Endothelial cell of umbilical vein (primary cell): ENCODE measurements around the gene POR. TPM values are rescaled to one million over a fixed set of nuclear protein-coding genes. Genes with fewer than 3 reads are reported as not detected.

ENCODE experiments used
- BruUV-seq: library from RNA; stranded (reverse); fragments of 400-500 nt; replicated peaks from 2 replicates; lab custom pipeline; 2021; lab: Mats Ljungman, UMichigan
- CTCF ChIA-PET: fragments of 300-600, 350-600 bp; sonication (Branson Sonifier 250); formaldehyde crosslinking; loops from one replicate; lab custom pipeline; 2021; ENCODE audit warnings: antibody characterized with exemption, inconsistent platforms; lab: Charles Lee
- POLR2A ChIA-PET: fragments of 300-600, 350-600 bp; sonication (Branson Sonifier 250); formaldehyde crosslinking; loops from one replicate; lab custom pipeline; 2021; ENCODE audit warnings: antibody characterized with exemption, inconsistent platforms; lab: Charles Lee
- DNase-seq: peaks from one replicate; pipeline ENCODE4 v3.0.0-alpha.2; 2011; ENCODE audit warnings: low read depth, low spot score
- FAIRE-seq: peaks from 2 replicates; lab custom pipeline; 2011; peaks lifted over from hg19 to GRCh38; lab: Jason Lieb, UNC
- H2AFZ ChIP-seq: 2 replicates; pipeline ENCODE4 v1.6.0; 2012; ENCODE audit warnings: low read depth, low read length, control low read depth, inconsistent platforms
- H3K27ac ChIP-seq: 2 replicates; pipeline ENCODE4 v1.5.1; 2011; ENCODE audit warnings: low read depth, mild to moderate bottlenecking, control low read depth, low read length, moderate library complexity; ENCODE audit not compliant: insufficient read depth
- H3K27me3 ChIP-seq, 2 experiments: 2 replicates each; pipeline versions ENCODE4 v1.6.0 to v1.6.1; 2011; ENCODE audit warnings: low read length in 2 of 2, mixed read lengths in 1 of 2; ENCODE audit not compliant: control insufficient read depth in 2 of 2, insufficient read depth in 2 of 2
- H3K36me3 ChIP-seq, 2 experiments: 2 replicates in 1 of 2; 3 replicates in 1 of 2; pipeline ENCODE4 v1.5.1; 2011; ENCODE audit warnings: low read length in 2 of 2, mild to moderate bottlenecking in 1 of 2, moderate library complexity in 1 of 2; ENCODE audit not compliant: control insufficient read depth in 2 of 2, insufficient read depth in 2 of 2; ENCODE audit errors: extremely low read depth in 1 of 2
- H3K4me1 ChIP-seq: 3 replicates; pipeline ENCODE4 v1.5.1; 2011; ENCODE audit warnings: mild to moderate bottlenecking, low read length; ENCODE audit not compliant: control insufficient read depth, insufficient read depth; ENCODE audit errors: extremely low read depth
- H3K4me2 ChIP-seq: 2 replicates; pipeline ENCODE4 v1.6.1; 2011; ENCODE audit warnings: low read length, control low read depth, mixed read lengths; ENCODE audit not compliant: insufficient read depth
- H3K4me3 ChIP-seq, 3 experiments: fragments of 200-600 bp in 1 of 3; sonication (generic), shearing (Covaris generic) in 1 of 3; replicated peaks in 1 of 3; 2 replicates each; pipeline ENCODE4 v1.5.1; 2011 to 2016; ENCODE audit warnings: control low read depth in 3 of 3, low read length in 3 of 3, mild to moderate bottlenecking in 2 of 3, inconsistent platforms in 1 of 3, low read depth in 1 of 3, moderate library complexity in 1 of 3; ENCODE audit not compliant: insufficient read depth in 1 of 3
- H3K79me2 ChIP-seq: 2 replicates; pipeline ENCODE4 v1.6.0; 2012; ENCODE audit warnings: low read length, inconsistent platforms; ENCODE audit not compliant: control insufficient read depth, insufficient read depth
- H3K9ac ChIP-seq: replicated peaks from 2 replicates; pipeline ENCODE3; 2011; ENCODE audit warnings: low read length, control low read depth; ENCODE audit not compliant: insufficient read depth; ENCODE audit errors: extremely low read depth
- H3K9me1 ChIP-seq: replicated peaks from 3 replicates; pipeline ENCODE4 v1.6.0; 2011; ENCODE audit warnings: mild to moderate bottlenecking, low read length; ENCODE audit not compliant: control insufficient read depth, insufficient read depth; ENCODE audit errors: extremely low read depth
- H3K9me3 ChIP-seq: replicated peaks from 2 replicates; pipeline ENCODE4 v1.5.1; 2012; ENCODE audit warnings: low read length, inconsistent platforms; ENCODE audit not compliant: control insufficient read depth, insufficient read depth
- H4K20me1 ChIP-seq: replicated peaks from 2 replicates; pipeline ENCODE3; 2011; ENCODE audit warnings: mild to moderate bottlenecking, low read length; ENCODE audit not compliant: control insufficient read depth, insufficient read depth; ENCODE audit errors: extremely low read depth
- CTCF ChIP-seq, 2 donors: IDR thresholded peaks; 1 replicate in 1 of 2; 2 replicates in 1 of 2; pipeline ENCODE4 v1.5.1; 2011; ENCODE audit warnings: low read length in 2 of 2, mild to moderate bottlenecking in 2 of 2, moderate library complexity in 2 of 2, control low read depth in 1 of 2, inconsistent platforms in 1 of 2, low read depth in 1 of 2; ENCODE audit not compliant: insufficient read depth in 1 of 2; ENCODE audit errors: extremely low read depth in 1 of 2
- EZH2 ChIP-seq: IDR thresholded peaks from 2 replicates; pipeline ENCODE4 v1.6.1; 2012; ENCODE audit warnings: borderline replicate concordance, low read depth, mild to moderate bottlenecking, moderate library complexity, low read length, inconsistent platforms; ENCODE audit not compliant: severe bottlenecking
- FOS ChIP-seq: IDR thresholded peaks from 2 replicates; pipeline ENCODE4 v1.6.1; 2011; ENCODE audit warnings: mild to moderate bottlenecking, low read length, moderate library complexity, borderline replicate concordance; ENCODE audit not compliant: insufficient read depth
- GATA2 ChIP-seq: IDR thresholded peaks from 2 replicates; pipeline ENCODE4 v1.7.0; 2011; ENCODE audit warnings: low read depth, mild to moderate bottlenecking, moderate library complexity, mixed read lengths, low read length; ENCODE audit not compliant: insufficient read length, insufficient read depth
- JUN ChIP-seq: IDR thresholded peaks from 2 replicates; pipeline ENCODE4 v1.6.1; 2011; ENCODE audit warnings: borderline replicate concordance, low read depth; ENCODE audit not compliant: insufficient read length, insufficient read depth
- POLR2A ChIP-seq: IDR thresholded peaks from 2 replicates; pipeline ENCODE4 v1.6.1; 2012; ENCODE audit warnings: low read depth, mild to moderate bottlenecking, control low read depth, low read length
- POLR2AphosphoS5 ChIP-seq: IDR thresholded peaks from 2 replicates; pipeline ENCODE4 v1.6.1; 2012; ENCODE audit warnings: low read depth, mild to moderate bottlenecking, control low read depth, low read length, moderate library complexity; ENCODE audit not compliant: insufficient read depth
- dilution Hi-C: fragments of 300-500 bp; cut with MboI; formaldehyde crosslinking; loops from one replicate; pipeline ENCODE4 v1.15.0; 2019; ENCODE audit warnings: low sequenced_read_pairs; ENCODE audit not compliant: extremely low pct_ligation_motif_present
- intact Hi-C: fragments of 100-400 bp; cut with micrococcal nuclease; formaldehyde crosslinking; loops from one replicate; pipeline ENCODE4 v1.10.0; 2022
- polyA plus RNA-seq, 4 experiments: library from polyadenylated mRNA; depleted of rRNA in 3 of 4; stranded (reverse) in 3 of 4; unstranded in 1 of 4; fragments of >200 nt; gene quantifications; 2 replicates each; pipeline versions ENCODE4 v1.2.1 to v1.2.3, GENCODE V29; 2011 to 2012; ENCODE audit warnings: missing spikeins in 1 of 4
- total RNA-seq: library from RNA; stranded (reverse); gene quantifications from 2 replicates; pipeline ENCODE4 v1.2.3, GENCODE V29; 2021

Gene POR
- total and polyA plus RNA-seq, 2 donors (not counting 3 experiments of a cell fraction or from before 2014, with no cell fraction given): 59.5 to 73.6 TPM

DNA sequence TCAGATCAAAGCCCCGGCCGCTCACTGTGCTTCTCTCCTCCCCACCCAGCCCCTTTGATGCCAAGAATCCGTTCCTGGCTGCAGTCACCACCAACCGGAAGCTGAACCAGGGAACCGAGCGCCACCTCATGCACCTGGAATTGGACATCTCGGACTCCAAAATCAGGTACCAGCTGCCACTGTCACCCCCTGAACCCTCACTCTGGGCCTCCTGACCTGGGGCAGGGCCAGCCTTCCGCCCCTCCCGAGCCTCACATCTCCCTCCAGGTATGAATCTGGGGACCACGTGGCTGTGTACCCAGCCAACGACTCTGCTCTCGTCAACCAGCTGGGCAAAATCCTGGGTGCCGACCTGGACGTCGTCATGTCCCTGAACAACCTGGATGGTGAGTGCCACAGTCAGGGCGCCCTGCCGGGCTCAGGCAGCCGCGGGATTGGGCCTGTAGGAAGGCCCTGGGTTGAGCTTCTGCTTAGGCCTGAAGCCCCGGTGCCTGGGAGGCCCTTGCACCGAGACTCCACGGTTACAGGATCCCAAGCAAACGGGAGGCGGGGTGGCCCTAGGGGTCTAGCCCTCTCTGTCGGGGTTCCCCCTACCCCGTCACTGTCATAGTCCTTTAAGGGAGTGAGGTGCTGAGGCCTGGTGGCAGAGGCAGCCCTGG, 68.6 kb downstream of the POR start:
- Histone ChIP-seq H3K27ac (no peak overlapping the region), H3K9me1 (no peaks in the 10 kb centered on the region), H3K9ac (no peak overlapping the region), H3K4me2 (no peak overlapping the region), H3K9me3 (no peaks in the 10 kb centered on the region), H3K79me2 (no peaks in the 10 kb centered on the region), H4K20me1 (no peaks in the 10 kb centered on the region), H3K4me1 (no peaks in the 10 kb centered on the region), H3K36me3 (peaks cover 9 to 63% of the 10 kb centered on the region in 2 experiments), H3K27me3 (no peaks in the 10 kb centered on the region), H3K4me3 (no peak overlapping the region), H2AFZ (no peak overlapping the region)
- no TSS peak for BruUV-seq
- TF ChIP-seq POLR2A: no peak
- TF ChIP-seq POLR2AphosphoS5: no peak
- TF ChIP-seq CTCF (IDR thresholded peaks at IDR 0.05; ENCODE audit: extremely low read depth in 1 of 2, insufficient read depth in 1 of 2, low read depth in 1 of 2, low read length in 2 of 2): no peak
- TF ChIP-seq EZH2: no peak
- no peak for TF ChIP-seq FOS
- TF ChIP-seq GATA2: no peak
- no peak for TF ChIP-seq JUN
- DNase-seq: no peak
- CTCF ChIA-PET: no interaction called here
- POLR2A ChIA-PET: no interaction called here
- intact Hi-C loops: no loop called here
- no peak for FAIRE-seq
- dilution Hi-C loops: no loop called here
